Tibial nerve (tissue), 4 donors: ENCODE data around the gene CKMT2. TPM values are rescaled to one million over a fixed set of nuclear protein-coding genes. Genes with fewer than 3 reads are reported as not detected.

Source experiments
- DNase-seq, 2 donors: peaks; one replicate each; pipeline ENCODE4 v3.0.0-alpha.2; 2019; ENCODE audit warnings: low spot score in 2 of 2
- H3K27ac ChIP-seq, 4 donors: fragments of 200-600 bp; sonication (generic) in 3 of 4; one replicate each; pipeline ENCODE4 v1.5.1; 2017 to 2019; ENCODE audit warnings: mild to moderate bottlenecking in 1 of 4
- H3K27me3 ChIP-seq, 2 donors: fragments of 200-600 bp; sonication (generic) in 1 of 2; one replicate each; pipeline versions ENCODE4 v1.5.1 to v1.6.0; 2017 to 2019
- H3K36me3 ChIP-seq, 3 donors: fragments of 200-600 bp; sonication (generic); one replicate each; pipeline ENCODE4 v1.5.1; 2018 to 2019
- H3K4me1 ChIP-seq, 4 donors: fragments of 200-600 bp; sonication (generic) in 3 of 4; one replicate each; pipeline ENCODE4 v1.5.1; 2017 to 2019
- H3K4me3 ChIP-seq, 4 donors: fragments of 200-600 bp; sonication (generic) in 3 of 4; one replicate each; pipeline ENCODE4 v1.5.1; 2017 to 2019; ENCODE audit warnings: mild to moderate bottlenecking in 1 of 4, moderate library complexity in 1 of 4
- H3K9me3 ChIP-seq, 4 donors: fragments of 200-600 bp; sonication (generic) in 3 of 4; one replicate each; pipeline ENCODE4 v1.5.1; 2017 to 2019
- EP300 ChIP-seq, 2 donors: sonication (generic); formaldehyde crosslinking; IDR thresholded peaks; one replicate each; pipeline ENCODE4 v1.6.1; 2017; ENCODE audit warnings: antibody characterized with exemption in 2 of 2, mild to moderate bottlenecking in 1 of 2
- POLR2A ChIP-seq, 2 donors: fragments of 450-650 bp; IDR thresholded peaks; one replicate each; pipeline ENCODE4 v1.6.1; 2017; ENCODE audit warnings: antibody characterized with exemption in 2 of 2, mild to moderate bottlenecking in 2 of 2, moderate library complexity in 2 of 2
- WGBS, 2 donors: methylation state at CpG; one replicate each; pipeline ENCODE4 v1.1.5; 2018; 5-methylcytosine and 5-hydroxymethylcytosine counted together
- total RNA-seq, 4 donors: library from RNA; depleted of rRNA; stranded (reverse); fragments of >200 nt; gene quantifications; one replicate each; pipeline ENCODE4 v1.1.0, GENCODE V29; 2016
- TF ChIP-seq, protein P1 (sequence below), 5 experiments: fragments of 200-600 bp in 3 of 5; fragments of 450-650 bp in 2 of 5; sonication (generic) in 3 of 5; IDR thresholded peaks; one replicate each; pipeline ENCODE4 v1.5.1; 2016 to 2019; ENCODE audit warnings: antibody characterized with exemption in 5 of 5, mild to moderate bottlenecking in 3 of 5, moderate library complexity in 2 of 5

CKMT2 gene
- total RNA-seq, 4 donors from 2014 or later = 1.8 to 23.7 (median 4.0) TPM

- 97 to 100% methylated on average over 1 of the region's 1 CpG for WGBS, 2 donors
- H3K4me1 ChIP-seq = peaks cover 0 to 16% (median 0%) of the 10 kb centered on the region in 4 donors
- H3K27ac ChIP-seq = no peak overlapping the region
- DNase-seq = no peak
- TF ChIP-seq POLR2A (IDR thresholded peaks at IDR 0.05) = no peak
- TF ChIP-seq, protein P1, sequence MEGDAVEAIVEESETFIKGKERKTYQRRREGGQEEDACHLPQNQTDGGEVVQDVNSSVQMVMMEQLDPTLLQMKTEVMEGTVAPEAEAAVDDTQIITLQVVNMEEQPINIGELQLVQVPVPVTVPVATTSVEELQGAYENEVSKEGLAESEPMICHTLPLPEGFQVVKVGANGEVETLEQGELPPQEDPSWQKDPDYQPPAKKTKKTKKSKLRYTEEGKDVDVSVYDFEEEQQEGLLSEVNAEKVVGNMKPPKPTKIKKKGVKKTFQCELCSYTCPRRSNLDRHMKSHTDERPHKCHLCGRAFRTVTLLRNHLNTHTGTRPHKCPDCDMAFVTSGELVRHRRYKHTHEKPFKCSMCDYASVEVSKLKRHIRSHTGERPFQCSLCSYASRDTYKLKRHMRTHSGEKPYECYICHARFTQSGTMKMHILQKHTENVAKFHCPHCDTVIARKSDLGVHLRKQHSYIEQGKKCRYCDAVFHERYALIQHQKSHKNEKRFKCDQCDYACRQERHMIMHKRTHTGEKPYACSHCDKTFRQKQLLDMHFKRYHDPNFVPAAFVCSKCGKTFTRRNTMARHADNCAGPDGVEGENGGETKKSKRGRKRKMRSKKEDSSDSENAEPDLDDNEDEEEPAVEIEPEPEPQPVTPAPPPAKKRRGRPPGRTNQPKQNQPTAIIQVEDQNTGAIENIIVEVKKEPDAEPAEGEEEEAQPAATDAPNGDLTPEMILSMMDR (IDR thresholded peaks at IDR 0.05) = no peak
- TF ChIP-seq EP300 (IDR thresholded peaks at IDR 0.05) = no peak
- no peaks in the 10 kb centered on the region for H3K27me3 ChIP-seq
- H3K4me3 ChIP-seq = no peak overlapping the region
- peaks cover 0 to 26% (median 0%) of the 10 kb centered on the region in 3 donors for H3K36me3 ChIP-seq
- no peaks in the 10 kb centered on the region for H3K9me3 ChIP-seq
Observed at GRCh38 chr5:81250004-81250403, 16.9 kb downstream of the CKMT2 start.

GRCh38 chr5:81251922-81252321 is 18.8 kb downstream of the CKMT2 start:
- no peak for DNase-seq
- H3K4me3 ChIP-seq = no peak overlapping the region
- whole genome bisulfite sequencing, 2 donors = 72 to 89% methylated on average over 5 of the region's 5 CpGs
- no peak overlapping the region for H3K27ac ChIP-seq
- H3K27me3 ChIP-seq = no peaks in the 10 kb centered on the region
- H3K36me3 ChIP-seq = peaks cover 0 to 34% (median 0%) of the 10 kb centered on the region in 3 donors
- peaks cover 0 to 12% (median 0%) of the 10 kb centered on the region in 4 donors for H3K4me1 ChIP-seq
- no peaks in the 10 kb centered on the region for H3K9me3 ChIP-seq
- no peak for TF ChIP-seq POLR2A (IDR thresholded peaks at IDR 0.05)
- no peak for TF ChIP-seq EP300 (IDR thresholded peaks at IDR 0.05)
- TF ChIP-seq, protein P1 (IDR thresholded peaks at IDR 0.05) = no peak

- Histone ChIP-seq H3K27ac (no peak overlapping the region), H3K4me1 (peaks cover 0 to 2% (median 0%) of the 10 kb centered on the region in 4 donors), H3K36me3 (peaks cover 0 to 34% (median 0%) of the 10 kb centered on the region in 3 donors), H3K27me3 (no peaks in the 10 kb centered on the region), H3K4me3 (no peak overlapping the region), H3K9me3 (no peaks in the 10 kb centered on the region)
- WGBS, 2 donors = 78 to 88% methylated on average over 1 of the region's 1 CpG
- TF ChIP-seq EP300 (IDR thresholded peaks at IDR 0.05) (no peak), POLR2A (IDR thresholded peaks at IDR 0.05) (no peak)
- TF ChIP-seq, protein P1 (IDR thresholded peaks at IDR 0.05) = no peak
- DNase-seq = no peak
Observed at GRCh38 chr5:81252904-81253303, 19.8 kb downstream of the CKMT2 start.

GRCh38 chr5:81253875-81254274 is 20.8 kb downstream of the CKMT2 start:
- H3K36me3 ChIP-seq = peaks cover 0 to 41% (median 0%) of the 10 kb centered on the region in 3 donors
- DNase-seq = no peak
- TF ChIP-seq EP300 (IDR thresholded peaks at IDR 0.05) (no peak), POLR2A (IDR thresholded peaks at IDR 0.05) (no peak)
- TF ChIP-seq, protein P1 (IDR thresholded peaks at IDR 0.05) = no peak
- 75 to 91% methylated on average over 4 of the region's 4 CpGs for WGBS, 2 donors
- H3K27ac ChIP-seq = no peak overlapping the region
- no peaks in the 10 kb centered on the region for H3K4me1 ChIP-seq
- no peaks in the 10 kb centered on the region for H3K27me3 ChIP-seq
- H3K4me3 ChIP-seq = no peak overlapping the region
- no peaks in the 10 kb centered on the region for H3K9me3 ChIP-seq

- H3K36me3 ChIP-seq = peaks cover 0 to 51% (median 0%) of the 10 kb centered on the region in 3 donors
- H3K27me3 ChIP-seq = no peaks in the 10 kb centered on the region
- H3K27ac ChIP-seq = no peak overlapping the region
- no peak overlapping the region for H3K4me3 ChIP-seq
- H3K9me3 ChIP-seq = peaks cover 0 to 5% (median 0%) of the 10 kb centered on the region in 4 donors
- H3K4me1 ChIP-seq = no peaks in the 10 kb centered on the region
- TF ChIP-seq POLR2A (IDR thresholded peaks at IDR 0.05) (no peak), EP300 (IDR thresholded peaks at IDR 0.05) (no peak)
- TF ChIP-seq, protein P1 (IDR thresholded peaks at IDR 0.05) = no peak
- no peak for DNase-seq
- 89 to 97% methylated on average over 19 to 21 of the region's 21 CpGs for WGBS, 2 donors
Observed at GRCh38 chr5:81254886-81255559, 21.9 kb downstream of the CKMT2 start.
